HG03457 (cell line): ENCODE results near the gene CSTB.

Source experiments
- ATAC-seq: cut with Tn5 transposase; IDR thresholded peaks from one replicate; pipeline ENCODE4 v1.9.1; 2021; ENCODE audit warnings: moderate number of reproducible peaks; ENCODE audit not compliant: unreplicated experiment

CSTB gene

GRCh38 chr21:43752758-43753438, 23.2 kb downstream of the CSTB start:
- ATAC-seq, result no peak

- ATAC-seq, result no peak
Observed at GRCh38 chr21:43751955-43752591, 24.0 kb downstream of the CSTB start.

- no peak for ATAC-seq
Observed at GRCh38 chr21:43750339-43751033, 25.6 kb downstream of the CSTB start.

- no peak for ATAC-seq
Observed at GRCh38 chr21:43749651-43750262, 26.4 kb downstream of the CSTB start.

GRCh38 chr21:43748622-43749021, 27.5 kb downstream of the CSTB start:
- no peak for ATAC-seq

GRCh38 chr21:43745772-43746517, 30.2 kb downstream of the CSTB start:
- no peak for ATAC-seq

- ATAC-seq, result no peak
Observed at GRCh38 chr21:43744725-43745124, 31.4 kb downstream of the CSTB start.

GRCh38 chr21:43743947-43744346, 32.2 kb downstream of the CSTB start:
- no peak for ATAC-seq

- no peak for ATAC-seq
Observed at GRCh38 chr21:43741423-43742096, 34.5 kb downstream of the CSTB start.

- ATAC-seq, result no peak
Observed at GRCh38 chr21:43740497-43741156, 35.5 kb downstream of the CSTB start.

GRCh38 chr21:43739621-43740435, 36.3 kb downstream of the CSTB start:
- no peak for ATAC-seq

- ATAC-seq, result no peak
Observed at GRCh38 chr21:43737158-43737950, 38.8 kb downstream of the CSTB start.

GRCh38 chr21:43736224-43736883, 39.8 kb downstream of the CSTB start:
- ATAC-seq, result no peak

- ATAC-seq, result no peak
Observed at GRCh38 chr21:43735236-43736091, 40.6 kb downstream of the CSTB start.

GRCh38 chr21:43734928-43735229, 41.2 kb downstream of the CSTB start:
- no peak for ATAC-seq

GRCh38 chr21:43734131-43734927, 41.8 kb downstream of the CSTB start:
- no peak for ATAC-seq
